ENCODE data around the gene CACNA1D.

CACNA1D gene

GRCh38 chr3:53798144-53798543 is 303.7 kb downstream of the CACNA1D start:
- H3K36me3 Mint-ChIP-seq = no peaks in the 10 kb centered on the region
- no peaks in the 10 kb centered on the region for H3K27me3 Mint-ChIP-seq
- no peaks in the 10 kb centered on the region for H3K9me3 Mint-ChIP-seq
- no peak overlapping the region for H3K27ac Mint-ChIP-seq
- no peak overlapping the region for H3K4me3 Mint-ChIP-seq
- no peaks in the 10 kb centered on the region for H3K4me1 Mint-ChIP-seq

GRCh38 chr3:53799338-53799865 is 305.0 kb downstream of the CACNA1D start:
- no peaks in the 10 kb centered on the region for H3K4me1 Mint-ChIP-seq
- no peaks in the 10 kb centered on the region for H3K9me3 Mint-ChIP-seq
- H3K36me3 Mint-ChIP-seq = no peaks in the 10 kb centered on the region
- H3K4me3 Mint-ChIP-seq = no peak overlapping the region
- no peak overlapping the region for H3K27ac Mint-ChIP-seq
- no peaks in the 10 kb centered on the region for H3K27me3 Mint-ChIP-seq

- Mint-ChIP-seq H3K27me3 (no peaks in the 10 kb centered on the region), H3K27ac (no peak overlapping the region), H3K4me3 (no peak overlapping the region), H3K9me3 (no peaks in the 10 kb centered on the region), H3K4me1 (no peaks in the 10 kb centered on the region), H3K36me3 (no peaks in the 10 kb centered on the region)
Measured at GRCh38 chr3:53800041-53800906, 305.9 kb downstream of the CACNA1D start.

- no peak overlapping the region for H3K4me3 Mint-ChIP-seq
- H3K9me3 Mint-ChIP-seq = no peaks in the 10 kb centered on the region
- no peaks in the 10 kb centered on the region for H3K4me1 Mint-ChIP-seq
- no peaks in the 10 kb centered on the region for H3K36me3 Mint-ChIP-seq
- no peak overlapping the region for H3K27ac Mint-ChIP-seq
- no peaks in the 10 kb centered on the region for H3K27me3 Mint-ChIP-seq
Measured at GRCh38 chr3:53801319-53801718, 306.9 kb downstream of the CACNA1D start.

GRCh38 chr3:53802256-53802880 is 308.0 kb downstream of the CACNA1D start:
- Mint-ChIP-seq H3K4me1 (no peaks in the 10 kb centered on the region), H3K36me3 (no peaks in the 10 kb centered on the region), H3K4me3 (no peak overlapping the region)

GRCh38 chr3:53803124-53803815 is 308.9 kb downstream of the CACNA1D start:
- H3K4me3 Mint-ChIP-seq = no peak overlapping the region
- H3K27me3 Mint-ChIP-seq = no peaks in the 10 kb centered on the region
- H3K4me1 Mint-ChIP-seq = no peaks in the 10 kb centered on the region

More at GRCh38 chr3:53802256-53802880, 308.0 kb downstream of the CACNA1D start:
- no peaks in the 10 kb centered on the region for H3K27me3 Mint-ChIP-seq
- no peak overlapping the region for H3K27ac Mint-ChIP-seq
- no peaks in the 10 kb centered on the region for H3K9me3 Mint-ChIP-seq

GRCh38 chr3:53803816-53804695 is 309.6 kb downstream of the CACNA1D start:
- H3K27ac Mint-ChIP-seq = no peak overlapping the region
- no peaks in the 10 kb centered on the region for H3K9me3 Mint-ChIP-seq
- no peaks in the 10 kb centered on the region for H3K27me3 Mint-ChIP-seq
- no peak overlapping the region for H3K4me3 Mint-ChIP-seq
- no peaks in the 10 kb centered on the region for H3K4me1 Mint-ChIP-seq
- H3K36me3 Mint-ChIP-seq = no peaks in the 10 kb centered on the region

More at GRCh38 chr3:53803124-53803815, 308.9 kb downstream of the CACNA1D start:
- Mint-ChIP-seq H3K27ac (no peak overlapping the region), H3K9me3 (no peaks in the 10 kb centered on the region), H3K36me3 (no peaks in the 10 kb centered on the region)

- no peaks in the 10 kb centered on the region for H3K36me3 Mint-ChIP-seq
- no peaks in the 10 kb centered on the region for H3K4me1 Mint-ChIP-seq
- no peak overlapping the region for H3K4me3 Mint-ChIP-seq
- no peaks in the 10 kb centered on the region for H3K27me3 Mint-ChIP-seq
- no peaks in the 10 kb centered on the region for H3K9me3 Mint-ChIP-seq
- no peak overlapping the region for H3K27ac Mint-ChIP-seq
Measured at GRCh38 chr3:53804697-53805462, 310.5 kb downstream of the CACNA1D start.

GRCh38 chr3:53805463-53806159 is 311.2 kb downstream of the CACNA1D start:
- Mint-ChIP-seq H3K4me3 (no peak overlapping the region), H3K27ac (no peak overlapping the region), H3K36me3 (no peaks in the 10 kb centered on the region), H3K27me3 (no peaks in the 10 kb centered on the region), H3K9me3 (no peaks in the 10 kb centered on the region), H3K4me1 (no peaks in the 10 kb centered on the region)

GRCh38 chr3:53806182-53807116 is 312.0 kb downstream of the CACNA1D start:
- Mint-ChIP-seq H3K27ac (no peak overlapping the region), H3K36me3 (no peaks in the 10 kb centered on the region), H3K27me3 (no peaks in the 10 kb centered on the region), H3K9me3 (no peaks in the 10 kb centered on the region), H3K4me3 (no peak overlapping the region), H3K4me1 (no peaks in the 10 kb centered on the region)

- no peak overlapping the region for H3K27ac Mint-ChIP-seq
- H3K4me3 Mint-ChIP-seq = no peak overlapping the region
- no peaks in the 10 kb centered on the region for H3K27me3 Mint-ChIP-seq
- no peaks in the 10 kb centered on the region for H3K4me1 Mint-ChIP-seq
- no peaks in the 10 kb centered on the region for H3K9me3 Mint-ChIP-seq
- no peaks in the 10 kb centered on the region for H3K36me3 Mint-ChIP-seq
Measured at GRCh38 chr3:53807117-53807810, 312.9 kb downstream of the CACNA1D start.

GRCh38 chr3:53808496-53808895 is 314.1 kb downstream of the CACNA1D start:
- Mint-ChIP-seq H3K27me3 (no peaks in the 10 kb centered on the region), H3K27ac (no peak overlapping the region), H3K9me3 (no peaks in the 10 kb centered on the region), H3K4me1 (no peaks in the 10 kb centered on the region), H3K4me3 (no peak overlapping the region), H3K36me3 (no peaks in the 10 kb centered on the region)

- Mint-ChIP-seq H3K27ac (no peak overlapping the region), H3K27me3 (no peaks in the 10 kb centered on the region), H3K36me3 (no peaks in the 10 kb centered on the region), H3K9me3 (no peaks in the 10 kb centered on the region), H3K4me1 (no peaks in the 10 kb centered on the region), H3K4me3 (no peak overlapping the region)
Measured at GRCh38 chr3:53809267-53809666, 314.9 kb downstream of the CACNA1D start.

Data from activated naive CD4-positive, alpha-beta T cell treated with anti-CD3 and anti-CD28 coated beads, Interleukin-2, amount 50 U/mL, for 24 hours (primary cell).